Memory B cell (primary cell): ENCODE data around the gene CDC14B.

Experiments
- ATAC-seq: fragments of 150-1000 bp; cut with Tn5 transposase; 2 replicates; pipeline ENCODE4 v1.10.0; 2021; ENCODE audit warnings: low read depth, mild to moderate bottlenecking, moderate library complexity
- DNase-seq, 2 donors: peaks; one replicate each; pipeline ENCODE4 v3.0.0; 2022; ENCODE audit warnings: low spot score in 2 of 2
- H3K27ac Mint-ChIP-seq: one replicate; pipeline ENCODE4 v1.8.0; 2022; ENCODE audit warnings: mild to moderate bottlenecking, moderate library complexity, mixed read lengths
- H3K27me3 Mint-ChIP-seq: one replicate; pipeline ENCODE4 v1.8.0; 2022; ENCODE audit warnings: mixed read lengths
- H3K36me3 Mint-ChIP-seq: one replicate; pipeline ENCODE4 v1.8.0; 2022; ENCODE audit warnings: mild to moderate bottlenecking, mixed read lengths
- H3K4me1 Mint-ChIP-seq: one replicate; pipeline ENCODE4 v1.8.0; 2022; ENCODE audit warnings: mixed read lengths
- H3K4me3 Mint-ChIP-seq: one replicate; pipeline ENCODE4 v1.8.0; 2022; ENCODE audit warnings: mild to moderate bottlenecking, moderate library complexity, mixed read lengths
- H3K9me3 Mint-ChIP-seq: one replicate; pipeline ENCODE4 v1.8.0; 2022; ENCODE audit warnings: mixed read lengths

Gene CDC14B

DNA sequence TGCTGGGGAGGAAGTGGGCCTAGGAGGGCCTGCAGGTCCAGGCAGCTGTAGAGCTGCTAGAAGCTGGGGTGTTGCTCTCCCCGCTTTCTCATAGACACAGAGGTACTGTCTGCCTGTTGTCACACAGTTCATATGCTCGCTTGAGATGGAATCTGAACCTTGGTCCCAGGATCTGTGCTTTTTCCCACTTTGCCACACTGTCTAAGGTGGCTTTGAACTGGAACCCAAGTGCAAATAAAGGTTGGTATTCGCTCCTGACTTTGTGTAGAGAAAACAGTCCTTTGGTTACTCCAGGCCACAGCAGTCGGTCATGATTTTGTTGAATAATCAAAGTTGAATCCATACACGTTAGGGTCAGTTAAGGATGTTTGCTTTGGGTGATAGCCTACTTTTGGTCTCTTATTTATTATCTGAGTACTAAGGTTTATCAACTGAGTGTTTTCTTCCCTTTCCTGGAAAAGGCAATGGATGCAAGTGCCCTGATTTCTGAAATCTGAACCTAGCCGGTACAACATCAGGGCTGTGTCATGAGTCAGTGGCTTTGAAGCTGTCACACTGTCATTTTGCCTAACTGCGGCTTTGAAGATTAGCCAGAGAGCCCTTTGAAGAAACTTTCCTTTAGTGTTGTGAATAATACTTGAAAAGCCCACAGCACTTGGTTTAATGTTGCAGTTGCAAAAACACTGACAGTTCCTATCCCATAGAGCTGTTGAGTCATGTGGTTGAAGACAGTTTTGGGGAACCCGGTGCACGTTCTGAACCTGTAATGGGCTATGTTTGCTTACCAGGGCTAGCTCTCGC, 128.4 kb downstream of the CDC14B start:
- H3K27me3 Mint-ChIP-seq: no peaks in the 10 kb centered on the region
- peaks cover 13% of the 10 kb centered on the region for H3K36me3 Mint-ChIP-seq
- no peaks in the 10 kb centered on the region for H3K4me1 Mint-ChIP-seq
- H3K4me3 Mint-ChIP-seq: no peak overlapping the region
- no peak overlapping the region for H3K27ac Mint-ChIP-seq
- no peaks in the 10 kb centered on the region for H3K9me3 Mint-ChIP-seq
- ATAC-seq (no peak), DNase-seq (no peak)

DNA sequence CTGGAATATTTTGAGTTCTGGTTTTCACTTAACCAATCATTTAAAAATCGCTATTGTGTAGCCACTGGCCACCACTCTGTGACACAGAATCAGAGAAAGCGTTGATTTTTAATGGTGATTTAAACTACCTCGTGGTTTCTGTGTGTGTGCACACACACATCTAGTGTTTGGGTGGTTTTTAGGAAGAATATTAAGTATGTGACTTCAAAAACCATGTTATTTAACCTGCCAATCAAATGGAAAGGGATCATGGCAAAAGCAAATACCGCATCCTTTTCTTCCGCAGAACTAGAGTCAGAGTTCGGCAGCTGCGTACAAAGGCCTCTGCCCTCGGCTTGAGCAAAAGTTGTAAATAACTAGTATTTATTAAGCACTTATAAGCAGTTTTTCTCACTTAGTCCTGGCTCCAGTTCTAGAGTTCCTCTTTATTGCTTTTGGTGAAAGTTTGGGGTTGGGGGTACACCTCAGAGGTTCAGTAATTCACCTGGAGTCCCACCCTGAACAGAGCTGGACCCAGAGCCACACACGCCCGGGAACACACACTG, 129.0 kb downstream of the CDC14B start:
- H3K4me3 Mint-ChIP-seq: no peak overlapping the region
- DNase-seq (no peak), ATAC-seq (no peak)
- H3K9me3 Mint-ChIP-seq: no peaks in the 10 kb centered on the region
- no peak overlapping the region for H3K27ac Mint-ChIP-seq
- no peaks in the 10 kb centered on the region for H3K4me1 Mint-ChIP-seq
- no peaks in the 10 kb centered on the region for H3K27me3 Mint-ChIP-seq
- peaks cover 15% of the 10 kb centered on the region for H3K36me3 Mint-ChIP-seq

- no peak for ATAC-seq
- DNase-seq: no peak
- Mint-ChIP-seq H3K36me3 (peaks cover 16% of the 10 kb centered on the region), H3K27ac (no peak overlapping the region), H3K9me3 (no peaks in the 10 kb centered on the region), H3K4me3 (no peak overlapping the region), H3K4me1 (peaks cover 3% of the 10 kb centered on the region), H3K27me3 (no peaks in the 10 kb centered on the region)
Measured at GRCh38 chr9:96489482-96489979, 130.1 kb downstream of the CDC14B start.

DNA sequence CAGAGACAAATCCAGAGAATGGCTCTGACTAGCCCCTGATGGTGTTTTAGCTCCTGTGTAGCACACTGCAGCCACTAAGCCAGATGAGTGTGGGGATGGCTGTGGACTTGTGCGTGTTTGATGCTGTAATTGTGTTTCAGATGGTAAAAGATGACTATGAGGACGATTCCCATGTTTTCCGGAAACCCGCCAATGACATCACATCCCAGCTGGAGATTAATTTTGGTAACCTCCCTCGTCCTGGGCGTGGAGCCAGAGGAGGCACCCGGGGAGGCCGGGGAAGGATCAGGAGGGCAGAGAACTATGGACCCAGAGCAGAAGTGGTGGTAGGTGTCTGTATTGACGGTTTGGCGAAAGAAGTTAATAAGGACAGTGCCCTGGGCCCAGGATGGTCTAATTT, 131.7 kb downstream of the CDC14B start:
- no peak overlapping the region for H3K4me3 Mint-ChIP-seq

DNA sequence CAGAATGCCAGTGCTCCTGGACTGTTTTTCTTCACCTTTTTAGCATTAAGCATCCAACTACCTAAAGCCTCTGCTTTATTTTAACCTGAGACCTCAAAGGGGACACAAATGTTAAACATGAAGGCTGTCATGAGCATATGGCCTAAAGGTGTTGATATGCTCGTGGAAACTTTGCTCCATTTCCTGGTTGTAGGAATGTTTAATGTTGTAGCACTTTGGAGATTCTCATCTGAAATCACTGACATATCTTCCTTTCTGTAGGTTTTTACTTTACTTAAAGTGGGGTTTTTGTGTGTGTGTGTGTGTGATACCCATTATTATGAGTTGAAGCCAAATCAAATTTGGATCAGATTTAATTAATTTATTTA, 132.6 kb downstream of the CDC14B start:
- Mint-ChIP-seq H3K9me3 (no peaks in the 10 kb centered on the region), H3K4me3 (no peak overlapping the region), H3K36me3 (peaks cover 21% of the 10 kb centered on the region), H3K27ac (no peak overlapping the region), H3K4me1 (peaks cover 8% of the 10 kb centered on the region), H3K27me3 (no peaks in the 10 kb centered on the region)
- no peak for ATAC-seq
- no peak for DNase-seq

More for the DNA sequence above, 131.7 kb downstream of the CDC14B start:
- Mint-ChIP-seq H3K36me3 (peaks cover 17% of the 10 kb centered on the region), H3K27me3 (no peaks in the 10 kb centered on the region), H3K9me3 (no peaks in the 10 kb centered on the region), H3K4me1 (peaks cover 8% of the 10 kb centered on the region), H3K27ac (no peak overlapping the region)
- no peak for ATAC-seq
- no peak for DNase-seq

GRCh38 chr9:96486386-96487028, 133.1 kb downstream of the CDC14B start:
- peaks cover 19% of the 10 kb centered on the region for H3K36me3 Mint-ChIP-seq
- DNase-seq (no peak), ATAC-seq (no peak)
- no peak overlapping the region for H3K27ac Mint-ChIP-seq
- no peaks in the 10 kb centered on the region for H3K9me3 Mint-ChIP-seq
- H3K27me3 Mint-ChIP-seq: no peaks in the 10 kb centered on the region
- no peak overlapping the region for H3K4me3 Mint-ChIP-seq
- H3K4me1 Mint-ChIP-seq: peaks cover 8% of the 10 kb centered on the region

GRCh38 chr9:96485280-96485679, 134.4 kb downstream of the CDC14B start:
- H3K4me1 Mint-ChIP-seq: peaks cover 8% of the 10 kb centered on the region
- H3K27me3 Mint-ChIP-seq: no peaks in the 10 kb centered on the region
- peaks cover 19% of the 10 kb centered on the region for H3K36me3 Mint-ChIP-seq
- no peak overlapping the region for H3K27ac Mint-ChIP-seq
- H3K9me3 Mint-ChIP-seq: no peaks in the 10 kb centered on the region
- ATAC-seq (no peak), DNase-seq (no peak)
- H3K4me3 Mint-ChIP-seq: no peak overlapping the region

DNA sequence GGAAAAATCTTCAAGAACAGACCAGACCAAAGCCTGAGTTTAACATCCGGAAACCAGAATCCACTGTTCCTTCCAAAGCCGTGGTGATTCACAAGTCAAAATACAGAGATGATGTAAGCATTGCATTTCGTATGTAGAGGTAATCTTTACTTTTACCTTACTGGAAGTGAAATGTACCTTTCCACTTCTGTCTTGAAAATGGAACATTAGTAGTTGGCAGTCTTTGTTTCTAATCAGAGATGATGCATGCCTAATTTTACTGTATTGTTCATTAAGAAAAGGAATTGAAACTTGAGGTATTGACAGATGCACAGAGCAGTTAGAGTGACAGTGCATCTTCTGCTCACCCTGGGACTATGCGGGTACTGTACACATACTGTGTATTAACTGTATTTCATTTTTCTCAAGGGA, 135.1 kb downstream of the CDC14B start:
- peak; percentile 97 for ATAC-seq
- no peak overlapping the region for H3K4me3 Mint-ChIP-seq

DNA sequence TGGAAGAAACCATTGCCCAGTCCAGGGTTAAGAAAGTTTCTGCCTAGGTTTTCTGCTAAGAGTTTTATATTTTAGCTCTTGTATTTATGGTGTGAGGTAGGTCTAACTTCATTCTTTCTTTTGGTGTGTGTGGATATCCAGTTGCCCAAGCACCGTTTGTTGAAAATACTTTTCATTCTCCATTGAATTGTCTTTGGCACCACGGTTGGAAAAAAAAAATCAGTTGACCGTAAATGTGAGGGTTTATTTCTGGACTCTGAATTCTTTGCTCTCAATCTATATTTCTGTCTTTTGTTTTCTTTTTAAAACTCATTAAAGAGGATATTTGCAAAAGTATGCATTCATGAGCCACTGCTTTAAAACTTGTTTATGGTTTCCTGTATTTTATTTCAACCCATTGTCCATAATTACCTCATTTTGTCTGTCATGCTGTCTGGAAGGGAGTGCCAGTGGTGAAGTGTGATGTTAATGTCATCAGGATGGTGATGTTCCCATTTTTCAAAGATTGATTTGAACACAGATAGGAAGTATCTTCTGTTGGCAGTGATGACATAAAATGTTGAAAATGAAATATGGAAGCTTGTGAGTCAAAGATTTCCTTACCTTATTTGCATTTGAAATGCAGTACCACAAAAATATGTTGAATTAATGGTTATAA, 135.8 kb downstream of the CDC14B start:
- H3K4me3 Mint-ChIP-seq: no peak overlapping the region
- peaks cover 11% of the 10 kb centered on the region for H3K4me1 Mint-ChIP-seq
- H3K36me3 Mint-ChIP-seq: peaks cover 14% of the 10 kb centered on the region
- DNase-seq: no peak
- H3K27ac Mint-ChIP-seq: no peak overlapping the region
- H3K27me3 Mint-ChIP-seq: no peaks in the 10 kb centered on the region
- H3K9me3 Mint-ChIP-seq: no peaks in the 10 kb centered on the region
- ATAC-seq: no peak

More for the DNA sequence above, 135.1 kb downstream of the CDC14B start:
- Mint-ChIP-seq H3K27ac (no peak overlapping the region), H3K27me3 (no peaks in the 10 kb centered on the region), H3K36me3 (peaks cover 19% of the 10 kb centered on the region), H3K9me3 (no peaks in the 10 kb centered on the region), H3K4me1 (peaks cover 8% of the 10 kb centered on the region)
- peak in 1 of 2 donors; percentile 6 for DNase-seq

DNA sequence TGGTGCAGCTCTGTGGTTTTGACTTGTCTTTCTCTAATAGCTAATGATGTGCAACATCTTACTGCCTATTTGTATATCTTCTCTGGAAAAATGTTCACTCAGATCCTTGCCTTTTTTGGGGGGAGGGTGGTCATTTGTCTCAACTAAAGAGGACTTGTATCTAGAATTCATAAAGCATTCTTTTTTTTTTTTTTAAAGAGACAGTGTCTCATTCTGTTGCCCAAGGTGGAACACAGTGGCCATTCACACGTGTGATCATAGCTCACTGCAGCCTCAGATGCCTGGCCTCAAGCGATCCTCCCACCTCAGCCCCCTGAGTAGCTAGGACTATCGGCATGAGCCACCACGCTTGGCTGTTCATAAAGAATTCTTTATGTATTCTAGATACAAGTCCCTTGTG, 136.4 kb downstream of the CDC14B start:
- H3K4me3 Mint-ChIP-seq: no peak overlapping the region

DNA sequence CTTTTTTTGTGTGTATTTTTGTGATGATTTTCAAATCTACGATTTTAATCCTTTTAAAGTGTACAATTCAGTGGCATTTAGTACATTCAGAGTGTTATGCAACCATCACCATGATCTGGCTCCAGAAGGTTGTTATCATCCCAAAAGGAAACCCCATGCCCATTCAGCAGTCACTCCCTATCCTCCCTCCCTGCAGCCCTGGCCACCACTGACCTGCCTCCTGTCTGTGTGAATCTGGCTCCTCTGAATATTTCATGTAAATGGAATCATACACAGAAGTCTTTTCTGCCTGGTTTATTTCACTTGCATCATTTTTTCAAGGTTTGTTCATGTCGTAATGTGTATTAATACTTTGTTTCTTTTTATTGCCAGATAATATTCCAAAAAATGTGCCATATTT, 137.2 kb downstream of the CDC14B start:
- Mint-ChIP-seq H3K36me3 (peaks cover 8% of the 10 kb centered on the region), H3K9me3 (no peaks in the 10 kb centered on the region), H3K27me3 (no peaks in the 10 kb centered on the region), H3K4me1 (peaks cover 14% of the 10 kb centered on the region), H3K4me3 (no peak overlapping the region), H3K27ac (no peak overlapping the region)
- DNase-seq: no peak
- no peak for ATAC-seq

More for the DNA sequence above, 136.4 kb downstream of the CDC14B start:
- no peak for DNase-seq
- H3K36me3 Mint-ChIP-seq: peaks cover 12% of the 10 kb centered on the region
- peaks cover 14% of the 10 kb centered on the region for H3K4me1 Mint-ChIP-seq
- no peaks in the 10 kb centered on the region for H3K27me3 Mint-ChIP-seq
- ATAC-seq: no peak
- no peak overlapping the region for H3K27ac Mint-ChIP-seq
- no peaks in the 10 kb centered on the region for H3K9me3 Mint-ChIP-seq

DNA sequence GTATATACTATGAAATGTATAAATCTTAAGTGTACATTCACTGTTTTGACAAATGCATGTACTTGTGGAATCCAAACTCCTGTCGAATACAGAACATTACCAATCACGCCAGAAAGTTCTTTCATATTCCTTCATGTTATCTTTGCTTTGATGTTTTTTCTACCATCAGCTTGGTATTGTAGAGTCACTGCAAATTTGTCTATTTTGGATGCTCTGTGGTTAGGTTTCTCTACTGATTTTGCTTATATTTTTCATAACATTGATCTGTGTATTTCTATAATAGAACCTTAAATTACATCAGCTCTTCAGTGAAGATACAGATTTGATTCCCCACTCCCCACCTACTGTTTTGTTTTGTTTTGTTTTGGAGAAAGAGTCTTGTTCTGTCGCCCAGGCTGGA, 138.9 kb downstream of the CDC14B start:
- no peak for ATAC-seq
- H3K36me3 Mint-ChIP-seq: peaks cover 9% of the 10 kb centered on the region
- no peak overlapping the region for H3K27ac Mint-ChIP-seq
- no peaks in the 10 kb centered on the region for H3K9me3 Mint-ChIP-seq
- H3K4me3 Mint-ChIP-seq: no peak overlapping the region
- H3K4me1 Mint-ChIP-seq: peaks cover 14% of the 10 kb centered on the region
- no peaks in the 10 kb centered on the region for H3K27me3 Mint-ChIP-seq
- DNase-seq: no peak

DNA sequence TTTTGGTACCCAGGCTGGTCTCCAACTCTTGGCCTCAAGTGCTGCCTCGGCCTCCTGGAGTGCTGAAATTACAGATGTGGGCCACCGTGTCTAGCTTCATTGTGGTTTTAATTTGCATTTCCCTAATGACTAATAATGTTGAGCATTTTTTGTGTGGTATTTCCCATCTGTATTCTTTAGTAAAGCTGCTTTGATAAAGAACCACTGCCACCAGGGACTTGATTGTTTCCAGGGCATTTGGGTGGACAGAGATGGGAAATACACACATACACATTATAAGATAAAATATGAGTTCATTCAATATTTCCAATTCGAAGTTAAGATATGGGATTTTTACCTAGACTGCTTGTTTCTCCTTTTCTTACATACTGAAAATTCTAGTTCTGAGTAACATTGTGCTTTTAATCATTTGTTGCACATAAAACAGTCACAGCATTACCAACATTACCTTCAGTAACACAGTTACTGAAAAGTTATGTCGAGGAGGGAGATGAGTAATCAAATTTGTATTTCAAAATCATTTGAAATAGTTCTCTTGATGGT, 140.7 kb downstream of the CDC14B start:
- no peak for DNase-seq
- H3K4me1 Mint-ChIP-seq: peaks cover 6% of the 10 kb centered on the region
- no peak overlapping the region for H3K27ac Mint-ChIP-seq
- peak; percentile 67 for ATAC-seq
- peaks cover 9% of the 10 kb centered on the region for H3K36me3 Mint-ChIP-seq
- H3K4me3 Mint-ChIP-seq: no peak overlapping the region
- no peaks in the 10 kb centered on the region for H3K27me3 Mint-ChIP-seq
- H3K9me3 Mint-ChIP-seq: no peaks in the 10 kb centered on the region

GRCh38 chr9:96476591-96476990, 143.1 kb downstream of the CDC14B start:
- Mint-ChIP-seq H3K4me1 (peaks cover 6% of the 10 kb centered on the region), H3K9me3 (no peaks in the 10 kb centered on the region), H3K27me3 (no peaks in the 10 kb centered on the region), H3K36me3 (peaks cover 6% of the 10 kb centered on the region), H3K4me3 (no peak overlapping the region), H3K27ac (no peak overlapping the region)
- no peak for DNase-seq
- ATAC-seq: no peak
